ENCODE results near the gene KCNK10.

Gene KCNK10

GRCh38 chr14:88231603-88232002 is 91.5 kb downstream of the KCNK10 start:
- H3K36me3 ChIP-seq (ENCODE audit: control insufficient read depth, low read length), result no peaks in the 10 kb centered on the region

GRCh38 chr14:88229428-88229827 is 93.6 kb downstream of the KCNK10 start:
- TF ChIP-seq CTCF (IDR thresholded peaks at IDR 0.05; ENCODE audit: low read depth, low read length, poor library complexity, severe bottlenecking), result no peak
- TF ChIP-seq EZH2phosphoT487 (IDR thresholded peaks at IDR 0.05; ENCODE audit: borderline replicate concordance, low read length), result no peak
- no peaks in the 10 kb centered on the region for H3K79me2 ChIP-seq (ENCODE audit: control insufficient read depth, low read length)

More at GRCh38 chr14:88231603-88232002, 91.5 kb downstream of the KCNK10 start:
- Histone ChIP-seq H3K79me2 (ENCODE audit: control insufficient read depth, low read length) (no peaks in the 10 kb centered on the region), H3K4me2 (ENCODE audit: low read length) (no peak overlapping the region), H3K9me3 (ENCODE audit: control insufficient read depth, insufficient read depth, low read length) (no peaks in the 10 kb centered on the region), H3K4me1 (ENCODE audit: control insufficient read depth, low read length) (no peaks in the 10 kb centered on the region), H3K27me3 (ENCODE audit: control insufficient read depth, low read length) (0 out of 2 replicates have a peak, but pooled peaks cover 3% of the 10 kb centered on the region), H4K20me1 (ENCODE audit: control insufficient read depth, insufficient read depth, low read depth, low read length) (no peaks in the 10 kb centered on the region), H3K27ac (ENCODE audit: low read depth, low read length) (no peak overlapping the region), H3K4me3 (ENCODE audit: low read length) (no peak overlapping the region), H3F3A (ENCODE audit: control insufficient read depth, insufficient read depth) (no peaks in the 10 kb centered on the region), H3K9me2 (replicated peaks; ENCODE audit: control insufficient read depth, low read length) (no peaks in the 10 kb centered on the region)
- TF ChIP-seq EZH2phosphoT487 (IDR thresholded peaks at IDR 0.05; ENCODE audit: borderline replicate concordance, low read length) (no peak), CTCF (IDR thresholded peaks at IDR 0.05; ENCODE audit: low read depth, low read length, poor library complexity, severe bottlenecking) (no peak)

GRCh38 chr14:88228522-88229236 is 94.4 kb downstream of the KCNK10 start:
- H4K20me1 ChIP-seq (ENCODE audit: control insufficient read depth, insufficient read depth, low read depth, low read length), result no peaks in the 10 kb centered on the region
- H3K4me1 ChIP-seq (ENCODE audit: control insufficient read depth, low read length), result no peaks in the 10 kb centered on the region
- H3K79me2 ChIP-seq (ENCODE audit: control insufficient read depth, low read length), result no peaks in the 10 kb centered on the region
- no peaks in the 10 kb centered on the region for H3K36me3 ChIP-seq (ENCODE audit: control insufficient read depth, low read length)
- no peak overlapping the region for H3K4me3 ChIP-seq (ENCODE audit: low read length)
- no peaks in the 10 kb centered on the region for H3K9me3 ChIP-seq (ENCODE audit: control insufficient read depth, insufficient read depth, low read length)
- peaks cover 8% of the 10 kb centered on the region; the same call in 1 of the 2 replicates for H3K27me3 ChIP-seq (ENCODE audit: control insufficient read depth, low read length)
- no peaks in the 10 kb centered on the region for H3F3A ChIP-seq (ENCODE audit: control insufficient read depth, insufficient read depth)
- H3K27ac ChIP-seq (ENCODE audit: low read depth, low read length), result no peak overlapping the region
- no peaks in the 10 kb centered on the region for H3K9me2 ChIP-seq (replicated peaks; ENCODE audit: control insufficient read depth, low read length)
- no peak overlapping the region for H3K4me2 ChIP-seq (ENCODE audit: low read length)
- TF ChIP-seq CTCF (IDR thresholded peaks at IDR 0.05; ENCODE audit: low read depth, low read length, poor library complexity, severe bottlenecking) (no peak), EZH2phosphoT487 (IDR thresholded peaks at IDR 0.05; ENCODE audit: borderline replicate concordance, low read length) (no peak)

More at GRCh38 chr14:88229428-88229827, 93.6 kb downstream of the KCNK10 start:
- Histone ChIP-seq H3K27ac (ENCODE audit: low read depth, low read length) (no peak overlapping the region), H3K36me3 (ENCODE audit: control insufficient read depth, low read length) (no peaks in the 10 kb centered on the region), H3K4me3 (ENCODE audit: low read length) (no peak overlapping the region), H4K20me1 (ENCODE audit: control insufficient read depth, insufficient read depth, low read depth, low read length) (no peaks in the 10 kb centered on the region), H3K4me1 (ENCODE audit: control insufficient read depth, low read length) (no peaks in the 10 kb centered on the region), H3F3A (ENCODE audit: control insufficient read depth, insufficient read depth) (no peaks in the 10 kb centered on the region), H3K4me2 (ENCODE audit: low read length) (no peak overlapping the region), H3K9me2 (replicated peaks; ENCODE audit: control insufficient read depth, low read length) (no peaks in the 10 kb centered on the region), H3K9me3 (ENCODE audit: control insufficient read depth, insufficient read depth, low read length) (no peaks in the 10 kb centered on the region), H3K27me3 (ENCODE audit: control insufficient read depth, low read length) (peaks cover 8% of the 10 kb centered on the region; the same call in 1 of the 2 replicates)
